GM04504 (cell line): ENCODE data around the gene RNF212B.

ENCODE experiments used
- DNase-seq: peaks from one replicate; pipeline ENCODE4 v3.0.0-alpha.2; 2012; ENCODE audit warnings: low read depth

Gene RNF212B

GRCh38 chr14:23297096-23297495 is 59.4 kb downstream of the RNF212B start:
- no peak for DNase-seq

DNA sequence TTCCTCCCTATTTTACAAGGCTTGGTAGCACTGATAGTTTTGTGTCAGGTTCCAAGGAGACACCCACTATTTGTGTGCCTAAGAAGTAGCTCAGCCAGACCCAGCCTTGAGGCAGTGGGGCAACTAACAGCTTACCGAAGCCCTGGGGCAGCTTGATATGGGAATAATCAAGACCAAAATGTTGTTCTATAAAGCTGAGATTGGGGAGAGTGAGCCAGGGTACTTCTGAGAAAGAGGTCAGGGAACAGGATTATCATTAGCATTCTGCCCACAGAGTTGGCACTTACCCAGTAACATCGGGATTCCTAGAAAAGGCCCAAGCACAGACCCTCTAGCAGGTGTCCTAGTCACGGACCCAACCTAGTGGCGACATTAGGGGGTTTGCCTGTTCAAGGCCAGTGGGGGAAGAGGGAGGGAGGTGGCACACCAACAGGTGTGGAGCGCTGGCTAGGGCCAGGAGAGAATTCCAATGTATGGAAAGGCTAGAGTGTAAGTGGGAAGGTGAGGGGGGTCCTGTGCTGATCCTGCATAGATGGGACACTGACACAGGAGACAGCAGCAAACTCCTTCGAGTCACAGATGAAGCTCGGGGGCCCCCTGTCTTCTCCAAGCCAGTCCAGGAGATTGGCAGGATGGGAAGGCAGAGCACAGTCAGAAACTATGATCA is 60.0 kb downstream of the RNF212B start:
- DNase-seq, result no peak

GRCh38 chr14:23299211-23299957 is 61.6 kb downstream of the RNF212B start:
- no peak for DNase-seq

DNA sequence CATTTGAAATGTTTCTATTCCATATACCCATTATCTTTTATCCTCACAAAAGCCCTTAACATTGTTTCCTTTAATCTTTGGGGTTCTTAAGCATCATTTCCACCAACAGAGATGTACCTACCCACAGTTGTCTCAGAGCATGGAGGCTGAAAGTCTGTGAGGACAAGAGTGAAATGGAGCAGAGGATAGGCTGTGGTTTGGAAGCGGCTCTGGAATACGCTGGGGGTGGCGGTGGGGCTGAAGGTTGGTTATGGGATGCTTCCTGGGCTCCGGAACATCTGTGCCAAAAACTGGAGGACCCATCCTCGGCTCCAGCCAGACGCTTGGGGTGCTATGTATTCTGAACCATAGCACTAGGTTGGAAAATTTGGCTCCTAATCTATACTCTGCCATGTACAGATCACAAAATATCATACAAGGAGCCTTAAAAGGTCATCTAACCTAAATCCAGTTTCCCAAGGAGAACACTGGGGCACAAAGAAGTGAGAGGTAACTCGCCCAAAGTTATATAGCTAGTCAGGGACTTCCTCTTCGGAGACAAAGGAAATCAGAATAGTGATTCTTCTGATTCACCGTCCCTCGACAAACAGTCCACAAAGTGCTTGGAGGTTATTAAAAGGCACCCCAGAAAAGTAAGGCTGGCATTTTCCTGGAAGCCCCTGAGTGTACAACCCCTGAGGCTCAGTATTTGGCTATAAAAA is 62.4 kb downstream of the RNF212B start:
- no peak for DNase-seq

DNA sequence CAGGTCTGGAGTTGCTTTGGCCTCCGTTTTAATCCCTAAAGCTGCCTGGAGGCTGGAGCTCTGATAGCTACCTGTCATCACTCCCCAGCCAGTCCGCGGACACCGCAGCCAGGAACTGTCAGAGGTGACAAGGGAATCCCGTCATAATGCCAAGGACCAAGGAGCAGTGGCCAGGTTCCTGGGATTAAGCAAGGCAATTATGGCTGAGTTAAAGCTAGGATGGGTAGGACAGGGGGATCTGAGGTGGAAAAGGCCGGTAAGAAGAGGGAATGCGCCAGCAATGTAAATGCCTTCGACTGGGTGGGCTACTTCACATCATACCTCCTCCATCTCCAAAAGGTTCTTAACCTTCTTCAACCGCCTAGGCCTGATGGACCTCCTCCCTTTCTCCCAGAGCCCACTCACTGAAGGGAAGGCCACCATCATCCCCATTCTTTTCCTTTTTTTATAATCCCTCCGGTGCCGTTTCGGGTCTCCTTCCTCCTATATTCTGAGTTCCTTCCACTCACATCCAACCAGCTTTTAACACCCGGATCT is 63.0 kb downstream of the RNF212B start:
- DNase-seq, result no peak

DNA sequence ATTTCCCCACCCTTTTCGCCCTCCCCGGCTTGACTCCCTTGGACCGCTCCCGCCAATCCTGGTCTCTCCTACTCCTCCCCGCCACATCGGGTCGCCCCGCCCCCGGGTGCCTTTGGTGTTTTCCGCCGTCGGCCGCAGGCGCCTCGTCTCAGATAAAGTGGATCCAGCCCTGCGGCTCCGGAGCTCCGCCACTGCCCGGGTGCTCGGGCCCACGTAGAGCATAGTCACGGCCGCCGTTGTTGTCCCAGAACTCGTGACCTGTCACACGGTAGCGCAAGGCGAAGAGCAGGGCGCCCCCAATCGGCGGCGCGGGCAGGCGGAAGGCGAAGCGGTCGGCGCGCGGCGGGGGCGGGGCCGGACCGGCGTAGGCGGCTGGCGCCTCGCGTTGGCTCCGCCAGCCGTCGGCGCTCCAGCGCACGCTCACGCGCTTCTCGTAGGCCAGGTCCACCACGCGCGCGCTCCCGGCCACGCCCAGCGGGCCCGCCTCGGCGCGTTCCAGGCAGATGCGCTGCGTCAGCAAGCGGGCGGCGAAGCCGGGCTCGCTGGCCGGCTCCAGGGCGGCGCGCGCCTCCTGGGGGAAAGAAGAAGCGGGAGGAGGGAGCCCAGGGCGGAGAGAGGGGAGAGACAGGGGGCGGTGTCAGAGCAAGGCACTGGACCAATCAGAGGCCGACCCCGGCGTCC is 63.7 kb downstream of the RNF212B start:
- DNase-seq, result peak; percentile 98

DNA sequence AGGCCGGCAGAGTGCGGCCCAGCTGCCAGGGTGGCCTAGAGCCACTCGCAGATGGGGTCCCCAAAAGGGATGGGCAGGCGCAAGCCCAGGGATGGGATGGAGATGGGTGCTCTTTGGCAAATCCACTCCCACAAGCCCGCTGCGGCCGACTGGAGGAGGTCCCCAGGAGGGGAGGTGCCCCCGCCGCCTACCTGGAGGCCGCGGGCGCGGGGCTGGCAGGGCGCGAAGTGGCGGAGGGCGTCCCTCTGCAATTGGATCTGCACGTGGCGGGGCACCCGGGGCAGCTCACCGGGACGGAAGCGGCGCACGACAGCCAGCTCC is 64.2 kb downstream of the RNF212B start:
- DNase-seq, result no peak

- no peak for DNase-seq
Measured at GRCh38 chr14:23302290-23303225, 64.8 kb downstream of the RNF212B start, which contains the start of gene PPP1R3E. PPP1R3E (minus strand) TSS chr14:23302859; CDS start chr14:23302576, 283 bp downstream.

DNA sequence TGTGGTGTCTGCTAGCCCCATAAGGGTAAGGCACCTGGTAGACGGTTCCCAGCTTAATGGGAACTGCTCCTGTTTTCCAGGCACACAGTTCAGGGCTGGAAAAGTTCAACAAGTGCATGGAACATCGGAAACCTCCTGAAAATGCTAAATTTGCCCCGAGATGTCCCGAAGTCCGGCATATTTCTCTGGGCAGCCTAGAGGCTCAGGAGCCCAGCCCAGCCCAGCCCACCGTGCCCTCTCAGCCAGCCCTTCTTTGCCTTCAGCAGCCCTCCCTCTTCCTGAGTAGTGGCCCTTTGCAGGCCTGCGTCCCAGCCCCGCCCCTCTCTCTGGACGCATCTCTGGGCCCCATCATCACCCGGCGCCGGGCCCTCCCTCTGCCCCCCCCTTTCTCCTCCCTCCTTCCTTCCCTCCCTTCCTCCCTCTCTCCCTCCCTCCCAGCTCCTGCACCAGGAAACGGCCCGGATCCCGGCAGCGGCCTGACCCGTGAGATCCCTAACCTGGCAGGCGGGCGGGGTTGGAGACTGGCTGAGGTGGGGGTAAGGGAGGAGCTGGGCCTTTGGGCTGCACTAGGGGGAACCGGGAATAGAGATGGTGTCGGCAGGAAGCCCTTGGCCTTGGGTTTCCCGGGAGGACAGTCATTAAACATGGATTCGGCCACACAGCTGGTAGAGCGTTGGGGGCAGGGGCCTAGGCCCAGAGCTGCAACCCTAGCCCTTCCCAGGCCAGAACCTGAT is 68.8 kb downstream of the RNF212B start, which contains the start of gene BCL2L2:
TSS of gene BCL2L2 (plus strand) at position 422 of the 734 bp plus-strand sequence. CDS start 935 bp downstream, outside the sequence.
- peak; percentile 74 for DNase-seq

- no peak for DNase-seq
Measured at GRCh38 chr14:23307146-23307530, 69.4 kb downstream of the RNF212B start.

GRCh38 chr14:23307687-23308644 is 70.2 kb downstream of the RNF212B start:
- DNase-seq, result no peak

- no peak for DNase-seq
Measured at GRCh38 chr14:23308721-23309445, 71.1 kb downstream of the RNF212B start.

DNA sequence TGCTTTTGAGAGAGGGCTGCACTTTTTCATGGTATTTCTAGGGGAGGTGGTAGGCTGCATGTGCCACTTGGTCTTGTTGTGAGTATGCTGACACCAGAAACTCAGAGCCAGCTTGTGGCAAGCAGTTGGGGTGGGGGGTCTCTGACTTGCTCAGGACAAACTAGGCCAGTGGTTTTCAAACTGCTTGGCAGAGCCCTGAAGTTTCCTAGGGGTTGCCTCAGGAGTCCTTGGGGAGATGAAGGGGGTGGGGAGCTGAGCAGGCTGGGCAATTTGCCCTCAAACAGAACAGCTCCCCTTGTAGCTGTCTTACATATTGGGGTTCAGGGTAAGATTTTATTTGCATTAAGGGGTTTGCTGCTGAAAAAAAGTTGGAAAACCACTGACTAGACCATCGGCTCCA is 72.8 kb downstream of the RNF212B start:
- no peak for DNase-seq

GRCh38 chr14:23316300-23316699 is 78.6 kb downstream of the RNF212B start:
- DNase-seq, result no peak

GRCh38 chr14:23319746-23320583 is 82.2 kb downstream of the RNF212B start:
- no peak for DNase-seq

- DNase-seq, result peak; percentile 100
Measured at GRCh38 chr14:23320584-23321571, 83.1 kb downstream of the RNF212B start, which contains the start of gene PABPN1. PABPN1 (plus strand) TSS chr14:23321457; CDS start chr14:23321470, 13 bp downstream.
